Activated B cell treated with CpG ODN at 0.5 μM for 24 hours (primary cell): ENCODE results near the gene POMGNT1. TPM values are rescaled to one million over a fixed set of nuclear protein-coding genes. Genes with fewer than 3 reads are reported as not detected.

Experiments
- ATAC-seq: fragments of 200-7000 bp; cut with Tn5 transposase; one replicate; pipeline ENCODE4 v1.10.0; 2021; ENCODE audit warnings: low read depth, mild to moderate bottlenecking, moderate library complexity
- CTCF ChIA-PET: fragments of 350-600 bp; sonication (Branson Sonifier 250); formaldehyde crosslinking; loops from one replicate; lab custom pipeline; 2021; ENCODE audit warnings: antibody characterized with exemption; lab: Charles Lee
- POLR2A ChIA-PET: fragments of 350-600 bp; sonication (Branson Sonifier 250); formaldehyde crosslinking; loops from one replicate; lab custom pipeline; 2021; ENCODE audit warnings: antibody characterized with exemption; lab: Charles Lee
- DNase-seq: peaks from one replicate; pipeline ENCODE4 v3.0.0; 2022
- H3K27ac Mint-ChIP-seq: one replicate; pipeline ENCODE4 v1.8.0; 2020; ENCODE audit warnings: mixed read lengths
- H3K27me3 Mint-ChIP-seq: one replicate; pipeline ENCODE4 v1.8.0; 2021; ENCODE audit warnings: mixed read lengths
- H3K36me3 Mint-ChIP-seq: one replicate; pipeline ENCODE4 v1.8.0; 2021; ENCODE audit warnings: low read depth, mixed read lengths
- H3K4me1 Mint-ChIP-seq: one replicate; pipeline ENCODE4 v1.8.0; 2021; ENCODE audit warnings: mixed read lengths
- H3K4me3 Mint-ChIP-seq: one replicate; pipeline ENCODE4 v1.8.0; 2020; ENCODE audit warnings: mild to moderate bottlenecking, mixed read lengths
- H3K9me3 Mint-ChIP-seq: one replicate; pipeline ENCODE4 v1.8.0; 2020; ENCODE audit warnings: mixed read lengths
- intact Hi-C: fragments of 100-400 bp; cut with micrococcal nuclease; formaldehyde crosslinking; loops from one replicate; pipeline ENCODE4 v1.15.1; 2024
- total RNA-seq: library from RNA; stranded (reverse); gene quantifications from 2 replicates; pipeline ENCODE4 v1.2.3, GENCODE V29; 2022
- TF ChIP-seq, protein P1 (sequence below): fragments of 200-600 bp; IDR thresholded peaks from one replicate; pipeline ENCODE4 v1.8.0; 2022; ENCODE audit warnings: antibody characterized with exemption, mild to moderate bottlenecking

The POMGNT1 gene
- total RNA-seq, 1 donor from 2014 or later: 39.5 TPM

DNA sequence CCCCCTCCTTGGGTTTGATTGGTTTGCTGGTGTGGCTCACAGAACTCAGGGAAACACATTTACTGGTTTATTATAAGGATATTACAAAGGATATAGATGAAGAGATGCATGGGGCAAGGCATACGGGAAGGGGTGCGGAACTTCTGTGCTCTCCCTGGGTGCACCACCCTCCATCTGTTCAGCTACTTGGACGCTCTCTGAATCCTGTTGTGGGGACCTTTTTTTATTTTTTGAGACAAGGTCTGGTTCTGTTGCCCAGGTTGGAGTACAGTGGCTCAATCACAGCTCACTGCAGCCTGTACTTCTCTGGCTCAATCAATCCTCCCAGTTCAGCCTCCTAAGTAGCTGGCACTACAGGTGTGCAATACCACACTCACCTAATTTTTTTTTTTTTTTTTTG lies 12.3 kb upstream of the POMGNT1 start:
- Mint-ChIP-seq H3K9me3 (no peaks in the 10 kb centered on the region), H3K4me3 (no peak overlapping the region), H3K4me1 (no peaks in the 10 kb centered on the region), H3K36me3 (no peaks in the 10 kb centered on the region), H3K27me3 (no peaks in the 10 kb centered on the region), H3K27ac (no peak overlapping the region)
- TF ChIP-seq, protein P1, sequence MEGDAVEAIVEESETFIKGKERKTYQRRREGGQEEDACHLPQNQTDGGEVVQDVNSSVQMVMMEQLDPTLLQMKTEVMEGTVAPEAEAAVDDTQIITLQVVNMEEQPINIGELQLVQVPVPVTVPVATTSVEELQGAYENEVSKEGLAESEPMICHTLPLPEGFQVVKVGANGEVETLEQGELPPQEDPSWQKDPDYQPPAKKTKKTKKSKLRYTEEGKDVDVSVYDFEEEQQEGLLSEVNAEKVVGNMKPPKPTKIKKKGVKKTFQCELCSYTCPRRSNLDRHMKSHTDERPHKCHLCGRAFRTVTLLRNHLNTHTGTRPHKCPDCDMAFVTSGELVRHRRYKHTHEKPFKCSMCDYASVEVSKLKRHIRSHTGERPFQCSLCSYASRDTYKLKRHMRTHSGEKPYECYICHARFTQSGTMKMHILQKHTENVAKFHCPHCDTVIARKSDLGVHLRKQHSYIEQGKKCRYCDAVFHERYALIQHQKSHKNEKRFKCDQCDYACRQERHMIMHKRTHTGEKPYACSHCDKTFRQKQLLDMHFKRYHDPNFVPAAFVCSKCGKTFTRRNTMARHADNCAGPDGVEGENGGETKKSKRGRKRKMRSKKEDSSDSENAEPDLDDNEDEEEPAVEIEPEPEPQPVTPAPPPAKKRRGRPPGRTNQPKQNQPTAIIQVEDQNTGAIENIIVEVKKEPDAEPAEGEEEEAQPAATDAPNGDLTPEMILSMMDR: no peak
- POLR2A ChIA-PET: no interaction called here
- DNase-seq: no peak
- CTCF ChIA-PET: no interaction called here
- intact Hi-C loops: no loop called here
- no peak for ATAC-seq

DNA sequence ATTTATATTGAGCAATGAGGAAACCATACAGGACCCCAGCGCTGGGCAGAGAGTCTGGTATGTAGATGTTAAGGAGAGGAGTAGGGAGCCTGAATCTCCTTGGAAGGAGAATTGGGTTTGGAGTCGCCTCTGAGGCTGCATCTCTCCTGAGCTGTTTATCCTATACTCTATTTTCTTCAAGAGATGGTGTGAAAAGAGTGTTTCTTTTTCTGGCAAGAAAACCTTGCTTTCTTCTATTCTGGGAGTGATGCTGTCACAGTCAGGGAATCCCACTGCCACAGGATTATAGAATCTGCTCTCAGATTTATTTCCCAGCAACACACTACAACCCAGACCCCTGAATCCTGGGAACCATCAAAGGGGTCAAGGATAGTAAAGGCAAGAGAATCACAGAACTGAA lies 8.2 kb upstream of the POMGNT1 start:
- ChIA-PET CTCF (no interaction called here), POLR2A (no interaction called here)
- intact Hi-C loops: no loop called here
- H3K27me3 Mint-ChIP-seq: peaks cover 4% of the 10 kb centered on the region
- no peak overlapping the region for H3K4me3 Mint-ChIP-seq
- peaks cover 15% of the 10 kb centered on the region for H3K4me1 Mint-ChIP-seq
- TF ChIP-seq, protein P1: no peak
- no peak overlapping the region for H3K27ac Mint-ChIP-seq
- H3K9me3 Mint-ChIP-seq: no peaks in the 10 kb centered on the region
- no peaks in the 10 kb centered on the region for H3K36me3 Mint-ChIP-seq
- ATAC-seq (no peak), DNase-seq (no peak)

DNA sequence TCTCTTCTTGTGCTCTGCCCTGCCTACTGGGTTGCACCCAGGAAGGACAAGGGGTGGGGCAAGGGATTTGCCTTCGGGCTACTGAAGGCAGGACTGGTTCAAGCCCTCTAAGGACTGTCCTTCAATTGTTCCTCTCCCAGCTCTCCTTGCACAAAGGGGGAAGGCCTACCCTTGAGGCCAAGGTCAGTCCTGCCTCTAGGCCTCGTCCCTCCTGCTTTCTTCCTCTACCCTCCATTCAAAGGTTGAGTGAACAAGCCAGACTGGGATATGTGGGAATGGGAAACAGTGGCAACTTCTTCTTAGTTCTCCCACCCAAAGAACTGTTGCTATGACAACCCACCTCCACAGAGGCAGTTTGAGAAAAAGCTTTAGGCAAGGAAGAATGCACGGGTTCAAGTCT lies 7.6 kb upstream of the POMGNT1 start:
- Mint-ChIP-seq H3K36me3 (no peaks in the 10 kb centered on the region), H3K4me1 (peaks cover 15% of the 10 kb centered on the region), H3K27ac (no peak overlapping the region), H3K4me3 (no peak overlapping the region), H3K9me3 (no peaks in the 10 kb centered on the region), H3K27me3 (peaks cover 4% of the 10 kb centered on the region)
- CTCF ChIA-PET: no interaction called here
- intact Hi-C loops: no loop called here
- ATAC-seq (no peak), DNase-seq (no peak)
- POLR2A ChIA-PET: no interaction called here
- TF ChIP-seq, protein P1: no peak

DNA sequence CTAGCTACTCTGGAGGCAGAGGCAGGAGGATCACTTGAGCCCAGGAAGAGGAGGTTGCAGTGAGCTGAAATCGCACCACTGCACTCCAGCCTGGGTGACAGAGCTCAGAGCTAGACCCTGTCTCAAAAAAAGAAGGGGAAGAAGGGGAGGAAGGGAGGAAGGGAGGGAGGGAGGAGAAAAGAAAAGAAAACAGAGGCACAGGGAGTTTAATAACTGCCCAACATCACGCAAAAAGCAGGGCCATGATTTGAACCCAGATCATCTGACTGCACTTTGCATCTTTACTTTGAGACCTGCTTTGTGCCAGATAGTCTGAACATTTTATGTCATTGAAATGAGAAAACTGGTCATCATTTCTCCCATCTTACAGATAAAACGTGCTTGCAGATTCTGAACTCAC lies 6.9 kb upstream of the POMGNT1 start:
- Mint-ChIP-seq H3K27me3 (peaks cover 4% of the 10 kb centered on the region), H3K4me1 (peaks cover 15% of the 10 kb centered on the region), H3K9me3 (no peaks in the 10 kb centered on the region), H3K27ac (no peak overlapping the region), H3K36me3 (peaks cover 3% of the 10 kb centered on the region), H3K4me3 (no peak overlapping the region)
- TF ChIP-seq, protein P1: no peak
- no peak for DNase-seq
- intact Hi-C loops: no loop called here
- ChIA-PET POLR2A (interaction anchor here (0.6 kb wide), 1 partner anchor 147 kb away, joined by 5 read pairs; no protein-coding TSS in a partner anchor), CTCF (no interaction called here)
- no peak for ATAC-seq

DNA sequence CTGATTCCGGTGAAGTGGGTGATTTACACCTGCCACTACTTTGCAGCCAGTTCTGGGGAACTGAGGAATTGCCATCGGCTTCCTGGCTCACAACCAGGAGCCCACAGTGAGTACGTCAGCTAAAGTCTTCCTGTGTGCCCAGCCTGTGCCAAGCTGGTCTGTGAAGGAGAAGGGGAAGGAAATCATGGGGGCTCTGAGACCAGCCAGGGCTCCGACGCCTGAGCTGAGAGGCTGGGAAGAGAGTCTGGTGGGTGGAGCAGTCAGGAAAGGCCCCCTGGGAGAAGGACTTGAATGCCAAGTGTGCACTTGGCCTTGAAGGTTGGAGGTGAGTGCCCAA lies 6.1 kb upstream of the POMGNT1 start:
- no peak overlapping the region for H3K27ac Mint-ChIP-seq
- TF ChIP-seq, protein P1: no peak
- peaks cover 4% of the 10 kb centered on the region for H3K27me3 Mint-ChIP-seq
- no peak for ATAC-seq
- ChIA-PET CTCF (no interaction called here), POLR2A (no interaction called here)
- intact Hi-C loops: no loop called here
- H3K4me3 Mint-ChIP-seq: no peak overlapping the region
- no peak for DNase-seq
- peaks cover 15% of the 10 kb centered on the region for H3K4me1 Mint-ChIP-seq
- H3K36me3 Mint-ChIP-seq: peaks cover 3% of the 10 kb centered on the region
- no peaks in the 10 kb centered on the region for H3K9me3 Mint-ChIP-seq
